ENCODE measurements around the gene KAT7.

GRCh38 chr17:49839455-49839854 is 51.0 kb downstream of the KAT7 start:
- TF ChIP-seq CTCF (IDR thresholded peaks at IDR 0.05) (no peak), POLR2A (IDR thresholded peaks at IDR 0.05) (no peak)

Data from lower leg skin (tissue), 3 donors.